GM18505 (cell line): ENCODE measurements around the gene UBL4A.

Source experiments
- ATAC-seq: cut with Tn5 transposase; IDR thresholded peaks from one replicate; pipeline ENCODE4 v1.9.1; 2021; ENCODE audit not compliant: unreplicated experiment
- POLR2A ChIP-seq: IDR thresholded peaks from 4 replicates; pipeline ENCODE4 v1.6.1; 2011; ENCODE audit warnings: borderline replicate concordance; ENCODE audit not compliant: insufficient read depth, insufficient read length; ENCODE audit errors: extremely low read depth

The UBL4A gene

GRCh38 chrX:154457491-154458115 is 28.8 kb downstream of the UBL4A start:
- ATAC-seq: peak; percentile 43
- TF ChIP-seq POLR2A: no peak

- no peak for TF ChIP-seq POLR2A
- ATAC-seq: no peak
Observed at GRCh38 chrX:154452823-154453222, 33.6 kb downstream of the UBL4A start.

- TF ChIP-seq POLR2A: no peak
- ATAC-seq: no peak
Observed at GRCh38 chrX:154450312-154450711, 36.1 kb downstream of the UBL4A start.

GRCh38 chrX:154449618-154450017 is 36.8 kb downstream of the UBL4A start:
- no peak for TF ChIP-seq POLR2A
- no peak for ATAC-seq

- no peak for ATAC-seq
- no peak for TF ChIP-seq POLR2A
Observed at GRCh38 chrX:154448484-154448883, 37.9 kb downstream of the UBL4A start.

GRCh38 chrX:154446430-154446829 is 40.0 kb downstream of the UBL4A start:
- ATAC-seq: no peak
- TF ChIP-seq POLR2A: no peak

GRCh38 chrX:154445776-154446175 is 40.6 kb downstream of the UBL4A start:
- no peak for TF ChIP-seq POLR2A
- ATAC-seq: no peak

GRCh38 chrX:154444755-154445246 is 41.6 kb downstream of the UBL4A start:
- ATAC-seq: no peak
- no peak for TF ChIP-seq POLR2A

GRCh38 chrX:154443992-154444754 is 42.2 kb downstream of the UBL4A start, which contains the start of gene FAM50A:
TSS of gene FAM50A (plus strand) at chrX:154444141. CDS start at chrX:154444236, 95 bp downstream.
- TF ChIP-seq POLR2A: peak; percentile 36
- peak; percentile 67 for ATAC-seq

- ATAC-seq: no peak
- no peak for TF ChIP-seq POLR2A
Observed at GRCh38 chrX:154443479-154443910, 42.9 kb downstream of the UBL4A start.

- TF ChIP-seq POLR2A: no peak
- no peak for ATAC-seq
Observed at GRCh38 chrX:154441984-154442707, 44.3 kb downstream of the UBL4A start.

DNA sequence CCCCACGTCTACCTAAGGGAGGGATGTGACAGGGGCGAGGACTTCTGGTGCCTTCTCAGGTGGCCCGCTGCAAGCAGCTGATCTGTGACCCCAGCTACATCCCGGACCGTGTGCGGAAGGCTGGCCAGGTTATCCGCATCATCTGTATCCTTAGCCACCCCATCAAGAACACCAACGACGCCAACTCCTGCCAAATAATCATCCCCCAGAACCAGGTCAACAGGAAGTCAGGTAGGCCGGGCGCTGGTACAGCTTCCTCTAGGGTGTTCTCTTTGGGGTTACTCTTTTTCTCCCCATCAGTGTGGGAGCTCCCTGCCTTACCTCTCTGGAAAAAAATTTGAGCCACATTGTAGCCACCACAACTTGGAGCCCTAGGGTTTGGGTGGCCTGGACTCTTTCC is 44.9 kb downstream of the UBL4A start:
- no peak for ATAC-seq
- TF ChIP-seq POLR2A: no peak

- no peak for ATAC-seq
- no peak for TF ChIP-seq POLR2A
Observed at GRCh38 chrX:154440623-154441357, 45.6 kb downstream of the UBL4A start.

DNA sequence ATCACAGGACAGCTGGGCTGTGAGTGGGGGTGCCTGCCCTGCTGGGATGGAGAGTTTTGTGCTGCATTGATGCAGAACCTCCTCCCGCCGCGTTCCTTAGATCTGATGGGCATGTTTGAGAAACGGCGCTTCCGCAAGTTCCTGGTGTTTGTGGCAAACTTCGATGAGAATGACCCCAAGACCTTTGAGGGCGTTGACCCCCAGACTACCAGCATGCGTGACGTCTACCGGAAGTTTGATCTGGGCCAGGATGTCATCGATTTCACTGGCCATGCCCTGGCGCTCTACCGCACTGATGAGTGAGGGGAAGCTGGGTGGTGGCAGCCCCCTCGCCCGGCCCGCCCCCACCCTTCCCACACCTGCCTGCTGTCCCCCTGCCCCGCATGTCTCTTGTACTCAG is 46.6 kb downstream of the UBL4A start:
- TF ChIP-seq POLR2A: no peak
- no peak for ATAC-seq
